K562 (cell line): Measurements from ENCODE around the gene SHISA7. TPM values are rescaled to one million over a fixed set of nuclear protein-coding genes. Genes with fewer than 3 reads are reported as not detected.
A peak's percentile ranks its signal among the peaks of the same experiment; 100 is the strongest.

Experiments
- BMI1 ChIP-seq: fragments of 150-350 bp; IDR thresholded peaks from 2 replicates; pipeline ENCODE4 v1.6.1; 2014; ENCODE audit warnings: low read length
- CHD2 ChIP-seq: IDR thresholded peaks from 2 replicates; pipeline ENCODE4 v1.6.1; 2011; ENCODE audit warnings: low read depth, low read length
- CREB1 ChIP-seq, 2 experiments: sonication (generic) in 1 of 2; formaldehyde crosslinking in 1 of 2; IDR thresholded peaks; 2 replicates each; pipeline versions ENCODE4 v1.6.1 to v1.8.0; 2012 to 2022; ENCODE audit warnings: inconsistent platforms in 1 of 2, mild to moderate bottlenecking in 1 of 2, missing genetic modification reagents in 1 of 2, moderate library complexity in 1 of 2
- CXXC5 ChIP-seq: fragments of 250-450 bp; sonication (Bioruptor Pico); IDR thresholded peaks from 2 replicates; pipeline ENCODE4 v1.8.0; 2022; ENCODE audit warnings: inconsistent platforms, mild to moderate bottlenecking, moderate library complexity
- E2F1 ChIP-seq: sonication (generic); formaldehyde crosslinking; IDR thresholded peaks from 2 replicates; pipeline ENCODE4 v1.8.1; 2023; ENCODE audit warnings: mild to moderate bottlenecking, missing genetic modification reagents, moderate library complexity
- HDAC2 ChIP-seq: fragments of 450-650 bp; IDR thresholded peaks from 2 replicates; pipeline ENCODE4 v1.6.1; 2016; ENCODE audit warnings: mild to moderate bottlenecking
- MNT ChIP-seq, 2 experiments: fragments of 450-650 bp; conservative IDR thresholded peaks; 2 replicates each; pipeline ENCODE4 v1.6.1; 2017; ENCODE audit warnings: mild to moderate bottlenecking in 2 of 2, moderate library complexity in 2 of 2
- RB1 ChIP-seq: fragments of 450-650 bp; IDR thresholded peaks from 2 replicates; pipeline ENCODE4 v1.6.1; 2017; ENCODE audit warnings: low read depth, mild to moderate bottlenecking
- RBM22 ChIP-seq: fragments of 200-400 bp; formaldehyde crosslinking; IDR thresholded peaks from 2 replicates; pipeline ENCODE4 v1.6.1; 2018; ENCODE audit warnings: low read length, low read depth; ENCODE audit not compliant: poor library complexity, severe bottlenecking
- RUNX1 ChIP-seq: sonication (generic); IDR thresholded peaks from 2 replicates; pipeline ENCODE4 v1.6.1; 2016; ENCODE audit warnings: antibody characterized with exemption, low read depth
- SAFB ChIP-seq: fragments of 200-400 bp; formaldehyde crosslinking; IDR thresholded peaks from 2 replicates; pipeline ENCODE4 v1.6.1; 2017; ENCODE audit warnings: low read depth, low read length, borderline replicate concordance
- SP1 ChIP-seq: sonication (generic); formaldehyde crosslinking; IDR thresholded peaks from 2 replicates; pipeline ENCODE4 v1.8.1; 2022; ENCODE audit warnings: mild to moderate bottlenecking, missing genetic modification reagents
- TEAD4 ChIP-seq, 2 experiments: sonication (generic) in 1 of 2; formaldehyde crosslinking in 1 of 2; IDR thresholded peaks; 2 replicates each; pipeline versions ENCODE4 v1.6.1 to v1.8.0; 2012 to 2022; ENCODE audit warnings: borderline replicate concordance in 1 of 2, inconsistent platforms in 1 of 2, low read length in 1 of 2, mild to moderate bottlenecking in 1 of 2, missing genetic modification reagents in 1 of 2
- TFAP4 ChIP-seq: sonication (generic); formaldehyde crosslinking; IDR thresholded peaks from 2 replicates; pipeline ENCODE4 v1.8.0; 2022; ENCODE audit warnings: missing genetic modification reagents, mild to moderate bottlenecking, moderate library complexity, borderline replicate concordance
- TRIM28 ChIP-seq: fragments of 450-650 bp; IDR thresholded peaks from 2 replicates; pipeline ENCODE4 v1.6.1; 2017
- ZBTB12 ChIP-seq: fragments of 250-450 bp; sonication (Bioruptor Pico); IDR thresholded peaks from 2 replicates; pipeline ENCODE4 v1.4.0; 2020
- ZNF124 ChIP-seq: sonication (generic); formaldehyde crosslinking; IDR thresholded peaks from 2 replicates; pipeline ENCODE4 v1.8.1; 2022; ENCODE audit warnings: missing genetic modification reagents
- ZNF217 ChIP-seq: sonication (generic); formaldehyde crosslinking; IDR thresholded peaks from 2 replicates; pipeline ENCODE4 v1.8.0; 2022; ENCODE audit warnings: mild to moderate bottlenecking, missing genetic modification reagents
- ZNF324 ChIP-seq: fragments of 250-450 bp; sonication (Bioruptor Pico); IDR thresholded peaks from 2 replicates; pipeline ENCODE4 v1.4.0; 2020; ENCODE audit warnings: mild to moderate bottlenecking
- ZNF57 ChIP-seq: fragments of 450-650 bp; formaldehyde crosslinking; IDR thresholded peaks from 2 replicates; pipeline ENCODE4 v1.4.0; 2020; ENCODE audit warnings: mild to moderate bottlenecking, moderate library complexity
- polyA plus RNA-seq, 8 experiments: library from polyadenylated mRNA; depleted of rRNA in 4 of 8; stranded (reverse) in 5 of 8; unstranded in 3 of 8; fragments of >200 nt; fragmentation: Nextera tagmentation in 2 of 8; fragmentation: Illumina TruSeq in 1 of 8; extraction: Ambion mirVana in 2 of 8; extraction: Trizol in 1 of 8; gene quantifications; 2 replicates each; pipeline versions ENCODE4 v1.2.1 to v1.2.3, GENCODE V29; 2011 to 2014; ENCODE audit warnings: inconsistent platforms in 1 of 8, missing spikeins in 1 of 8
- total RNA-seq, 7 experiments: library from RNA; depleted of rRNA in 6 of 7; stranded (reverse); fragments of >200 nt in 6 of 7; fragmentation: Illumina TruSeq in 2 of 7; extraction: Trizol in 2 of 7; gene quantifications; 2 replicates each; pipeline versions ENCODE4 v1.2.1 to v1.2.3, GENCODE V29; 2011 to 2021; ENCODE audit warnings: low replicate concordance in 1 of 7
- TF ChIP-seq, protein P1 (sequence below), 2 experiments: IDR thresholded peaks; 2 replicates each; pipeline ENCODE4 v1.6.1; 2011; ENCODE audit warnings: borderline replicate concordance in 1 of 2, control low read depth in 1 of 2, low read depth in 1 of 2, low read length in 1 of 2, mild to moderate bottlenecking in 1 of 2, mixed read lengths in 1 of 2, moderate library complexity in 1 of 2; ENCODE audit not compliant: insufficient read depth in 1 of 2, insufficient read length in 1 of 2, poor library complexity in 1 of 2, severe bottlenecking in 1 of 2; ENCODE audit errors: extremely low read depth in 1 of 2

Gene SHISA7
- total and polyA plus RNA-seq, 9 of the 15 experiments (the other 6 are each of a cell fraction or from before 2014, with no cell fraction given) = 0.01 to 0.40 (median 0.07) TPM

GRCh38 chr19:55484593-55485438 is 41.7 kb upstream of the SHISA7 start, which contains the start of gene NAT14 (continued):
- TF ChIP-seq, protein P1, sequence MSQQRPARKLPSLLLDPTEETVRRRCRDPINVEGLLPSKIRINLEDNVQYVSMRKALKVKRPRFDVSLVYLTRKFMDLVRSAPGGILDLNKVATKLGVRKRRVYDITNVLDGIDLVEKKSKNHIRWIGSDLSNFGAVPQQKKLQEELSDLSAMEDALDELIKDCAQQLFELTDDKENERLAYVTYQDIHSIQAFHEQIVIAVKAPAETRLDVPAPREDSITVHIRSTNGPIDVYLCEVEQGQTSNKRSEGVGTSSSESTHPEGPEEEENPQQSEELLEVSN (IDR thresholded peaks at IDR 0.05; ENCODE audit: borderline replicate concordance in 1 of 2, extremely low read depth in 1 of 2, insufficient read depth in 1 of 2, insufficient read length in 1 of 2, low read depth in 1 of 2, low read length in 1 of 2, poor library complexity in 1 of 2, severe bottlenecking in 1 of 2) = peak; percentile 10 to 27
- no peak for TF ChIP-seq ZNF217
- 0 out of 2 replicates have a peak, but pooled peaks have one; percentile 25 for TF ChIP-seq HDAC2
- TF ChIP-seq CXXC5 = peak; percentile 73
- no peak for TF ChIP-seq ZNF124 (CRISPR knock-in tag)
- TF ChIP-seq RBM22 = peak; percentile 89
- TF ChIP-seq RUNX1 = no peak
- TF ChIP-seq BMI1 = no peak
- TF ChIP-seq MNT (conservative IDR thresholded peaks at IDR 0.05) = peak in 1 of 2 experiments; percentile 74; a peak in 3 of 4 replicates
- TF ChIP-seq CHD2 = peak; percentile 11; the same call in 1 of the 2 replicates
- peak; percentile 83 for TF ChIP-seq CREB1 (IDR thresholded peaks at IDR 0.05)
- peak; percentile 94 for TF ChIP-seq CREB1 (CRISPR knock-in tag; IDR thresholded peaks at IDR 0.05)
- TF ChIP-seq TEAD4 (IDR thresholded peaks at IDR 0.05; ENCODE audit: low read length) = no peak
- TF ChIP-seq TEAD4 (CRISPR knock-in tag; IDR thresholded peaks at IDR 0.05; ENCODE audit: borderline replicate concordance) = no peak
- no peak for TF ChIP-seq ZNF324 (CRISPR knock-in tag)
- TF ChIP-seq ZNF57 (CRISPR knock-in tag) = no peak
- peak; percentile 64 for TF ChIP-seq RB1
- peak; percentile 68; the same call in 1 of the 2 replicates for TF ChIP-seq SAFB
- TF ChIP-seq TFAP4 (CRISPR knock-in tag) = 0 out of 2 replicates have a peak, but pooled peaks have one; percentile 12
- no peak for TF ChIP-seq TRIM28
- peak; percentile 81 for TF ChIP-seq ZBTB12 (CRISPR knock-in tag)
- TF ChIP-seq E2F1 (CRISPR knock-in tag) = 0 out of 2 replicates have a peak, but pooled peaks have one; percentile 42
- no peak; the same call in 1 of the 2 replicates for TF ChIP-seq SP1 (CRISPR knock-in tag)
